HG02610 (cell line): ENCODE data around the gene HPCAL1.
"Not testable (repeated sequence)": the region's sequence is repeated elsewhere in the genome, so short reads cannot be mapped to it uniquely, and the experiment has no call there.

Experiments
- ATAC-seq: cut with Tn5 transposase; IDR thresholded peaks from one replicate; pipeline ENCODE4 v1.9.1; 2021; ENCODE audit warnings: mild to moderate bottlenecking, moderate library complexity; ENCODE audit not compliant: unreplicated experiment

Gene HPCAL1

DNA sequence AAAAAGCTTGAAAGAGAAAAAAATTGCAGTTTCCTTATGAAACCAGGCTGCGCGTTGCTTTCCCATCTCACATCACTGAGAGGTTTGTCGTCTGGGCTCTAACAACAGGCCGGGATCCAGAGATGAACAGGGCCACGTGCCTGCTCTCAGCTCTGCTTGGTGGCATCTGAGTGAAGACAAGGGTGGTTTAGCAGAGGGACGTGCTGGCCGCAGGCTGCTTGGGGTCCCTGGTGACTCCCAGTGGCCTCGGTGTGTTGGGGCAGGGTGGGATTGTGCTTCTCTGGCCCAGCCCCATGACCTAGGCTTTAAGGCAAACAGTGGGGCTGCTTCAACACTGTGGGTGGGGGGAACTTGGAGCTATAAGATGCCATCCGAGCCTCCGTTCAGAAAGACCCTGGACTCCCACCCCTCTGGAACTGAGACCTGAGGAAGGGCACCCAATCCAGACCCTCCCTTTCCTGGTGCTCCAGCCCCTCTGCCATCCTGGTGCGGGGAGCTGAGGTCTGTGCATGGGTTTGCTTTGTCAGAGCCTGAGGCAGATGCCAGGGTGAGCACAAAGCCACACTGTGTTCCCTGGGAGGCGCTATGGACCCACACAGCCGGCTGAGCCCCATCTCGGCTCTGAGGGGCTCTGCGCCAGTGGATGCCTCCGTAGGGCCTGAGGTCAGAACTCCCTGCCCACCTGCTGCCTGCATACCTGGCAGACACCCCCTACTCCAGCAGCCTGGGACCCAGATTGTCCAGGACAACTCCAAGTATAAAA is 18.4 kb upstream of the HPCAL1 start:
- ATAC-seq = no peak

DNA sequence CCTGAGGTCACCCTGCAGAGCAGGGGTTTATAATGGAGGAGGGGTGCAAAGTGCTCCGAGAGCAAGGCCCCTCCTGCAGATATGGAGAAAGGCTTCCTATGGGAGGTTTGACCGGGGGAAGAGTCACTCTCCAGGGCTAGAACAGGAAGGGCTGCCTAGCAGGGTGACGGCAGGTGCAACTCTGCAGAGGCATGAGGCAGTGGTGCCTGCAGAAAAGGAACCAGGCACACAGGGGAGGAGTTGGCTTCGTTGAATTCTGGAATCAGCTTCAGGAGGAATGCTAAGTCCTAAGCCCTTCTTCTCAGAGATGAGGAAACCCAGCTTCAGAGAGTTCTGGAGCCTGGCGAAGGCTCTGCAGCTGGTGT is 17.5 kb upstream of the HPCAL1 start:
- ATAC-seq = no peak

DNA sequence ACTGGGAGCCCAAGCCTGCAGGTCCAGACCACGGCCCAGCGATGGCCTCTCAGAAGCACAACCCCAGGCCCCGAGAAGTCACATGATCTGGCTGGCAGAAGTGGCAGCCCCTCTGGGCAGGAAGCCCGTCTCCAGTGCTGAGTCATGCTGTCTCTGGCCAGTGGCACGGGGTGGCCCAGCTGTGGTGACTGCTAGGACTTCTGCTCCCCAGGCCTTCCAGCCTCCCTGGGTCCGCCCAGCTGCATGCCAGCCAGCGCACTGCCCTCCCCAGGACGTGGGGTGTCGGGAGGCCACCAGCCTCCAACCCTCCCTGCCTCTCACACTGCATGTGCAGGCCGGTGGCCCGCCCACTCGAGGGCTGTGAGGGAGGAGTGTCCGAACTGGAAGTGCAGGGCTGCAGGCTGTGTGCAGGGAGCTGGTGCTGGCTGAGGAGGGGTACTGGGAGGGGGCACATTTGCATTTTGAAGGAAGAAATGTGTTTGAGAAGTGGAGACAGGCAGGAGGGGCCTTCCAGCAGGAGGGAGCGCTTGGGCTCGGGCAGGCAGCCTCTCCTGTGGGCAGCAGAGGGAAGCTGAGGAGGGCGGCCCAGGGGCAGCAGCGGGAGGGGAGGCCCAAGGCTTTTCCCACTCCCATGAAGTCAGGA is 17.0 kb upstream of the HPCAL1 start:
- ATAC-seq = no peak

DNA sequence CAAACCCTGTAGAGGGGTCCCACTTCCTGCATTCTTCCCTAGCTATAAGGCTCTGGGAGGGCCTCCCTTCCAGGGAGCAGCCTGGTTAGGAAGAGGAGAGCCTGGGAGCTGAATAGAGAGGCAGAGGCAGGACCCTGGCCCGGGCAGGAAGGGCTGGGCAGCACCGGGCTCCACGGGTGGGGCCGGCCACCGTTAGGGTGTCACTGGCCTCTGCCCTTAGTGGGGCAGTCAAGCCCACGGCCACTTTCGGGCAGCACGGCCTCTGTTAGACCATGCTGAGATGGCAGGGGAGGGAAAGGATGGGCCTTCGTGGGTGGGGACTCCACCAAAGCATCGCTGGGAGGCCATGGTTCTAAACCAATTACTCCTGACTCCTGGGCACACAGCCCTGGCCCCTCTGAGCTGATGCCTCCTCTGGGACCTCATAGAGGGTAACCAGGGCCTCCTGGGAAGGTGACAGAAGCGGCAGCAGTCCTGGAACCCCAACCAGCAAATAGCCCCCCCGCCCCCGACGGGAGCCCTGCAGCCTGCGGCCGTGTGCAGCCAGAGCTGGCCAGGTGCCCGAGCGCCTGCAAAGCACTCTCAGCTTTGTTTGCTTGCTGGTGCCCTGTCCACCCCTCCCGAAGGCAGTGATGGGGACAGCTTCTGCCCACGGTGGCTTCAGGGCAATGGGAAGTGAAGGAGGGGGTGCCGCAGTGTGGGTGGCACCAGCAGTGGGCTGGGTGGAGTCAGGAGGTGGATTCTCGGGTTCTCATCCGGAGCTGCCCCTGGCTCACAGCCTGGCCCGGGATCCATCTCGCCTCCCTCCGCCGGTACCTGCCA is 16.3 kb upstream of the HPCAL1 start:
- no peak for ATAC-seq

DNA sequence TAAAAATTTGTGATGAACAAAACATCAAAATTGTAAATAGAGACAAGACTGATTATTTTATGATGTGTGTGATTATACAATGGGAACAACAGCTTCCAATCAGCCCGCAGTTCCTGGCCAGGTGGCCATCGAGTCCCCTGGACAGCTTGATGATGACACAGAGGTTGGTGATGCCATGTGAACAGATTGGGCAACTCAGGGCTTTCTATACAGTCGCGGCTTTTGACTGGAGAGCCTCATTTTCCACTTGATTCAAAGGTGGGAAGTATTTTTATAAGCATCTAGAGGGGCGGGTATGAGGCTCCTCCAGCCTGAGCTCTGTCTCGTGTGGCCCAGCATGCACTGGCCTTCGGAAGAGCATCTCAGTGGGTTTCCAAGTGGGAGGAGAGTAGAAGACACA is 14.9 kb upstream of the HPCAL1 start:
- no peak for ATAC-seq

DNA sequence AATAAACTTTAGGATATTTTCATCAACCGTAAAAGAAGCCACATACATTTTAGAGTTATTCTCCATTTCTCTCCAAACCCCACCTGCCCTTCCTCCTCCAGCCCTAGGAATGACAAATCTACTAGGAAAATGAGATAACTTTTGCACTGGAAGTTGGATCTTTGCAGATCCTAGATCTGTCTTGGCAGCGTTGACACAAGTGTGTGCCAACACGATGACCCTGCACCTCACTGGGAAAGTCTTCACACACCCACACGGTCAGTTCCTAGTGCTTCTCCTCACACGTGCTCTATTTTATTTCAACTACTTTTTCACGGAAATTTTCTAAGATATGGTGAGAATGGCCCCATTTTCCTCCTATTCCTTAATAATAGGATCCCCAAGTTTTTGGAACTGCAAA is 14.1 kb upstream of the HPCAL1 start:
- ATAC-seq = no peak

DNA sequence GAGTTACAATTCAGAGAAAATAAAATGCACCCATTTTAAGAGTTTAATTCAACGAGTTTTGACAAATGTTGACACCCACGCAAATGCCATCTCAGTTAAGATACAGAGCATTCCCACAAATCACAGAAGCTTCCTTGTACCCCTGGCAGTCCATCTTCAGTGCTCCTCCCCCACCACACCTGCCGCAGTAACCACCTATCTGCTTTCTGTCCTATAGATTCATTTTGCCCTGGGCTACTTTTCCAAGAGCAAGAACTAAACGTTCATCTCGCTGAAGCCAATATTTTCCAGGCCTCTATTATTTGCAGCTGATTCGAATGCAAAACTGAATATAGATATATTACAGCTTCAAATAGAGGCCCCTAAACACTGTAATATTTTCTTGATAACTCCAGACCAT is 13.4 kb upstream of the HPCAL1 start:
- ATAC-seq = no peak

DNA sequence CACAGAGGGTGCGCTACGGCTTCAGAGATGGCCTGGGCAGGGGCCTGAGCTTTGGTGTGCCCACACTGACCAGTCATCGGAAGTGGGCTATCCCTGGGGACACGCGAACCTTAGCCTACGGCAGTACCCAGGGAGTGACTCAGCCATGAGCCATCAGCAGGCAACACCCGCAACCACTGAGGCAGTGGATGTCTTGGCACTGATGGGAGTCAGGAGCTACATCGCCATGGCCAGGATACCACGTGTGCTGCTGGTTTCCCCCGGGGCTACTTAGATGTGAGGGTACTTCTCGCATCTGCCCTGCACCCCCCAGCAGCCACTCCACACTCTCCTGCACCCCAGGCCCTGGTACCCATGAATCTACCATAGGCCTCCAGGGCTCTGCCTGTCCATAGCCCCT is 12.8 kb upstream of the HPCAL1 start:
- no peak for ATAC-seq

DNA sequence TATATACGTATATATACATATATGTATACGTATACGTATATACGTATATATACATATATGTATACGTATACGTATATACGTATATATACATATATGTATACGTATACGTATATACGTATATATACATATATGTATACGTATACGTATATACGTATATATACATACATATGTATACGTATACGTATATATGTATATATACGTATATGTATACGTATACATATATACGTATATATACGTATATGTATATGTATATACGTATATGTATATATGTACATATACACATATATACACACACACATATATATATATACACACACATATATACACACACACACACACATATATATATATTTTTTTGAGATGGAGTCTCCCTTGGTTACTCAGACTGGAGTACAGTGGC is 11.3 kb upstream of the HPCAL1 start:
- ATAC-seq = not testable (repeated sequence)

DNA sequence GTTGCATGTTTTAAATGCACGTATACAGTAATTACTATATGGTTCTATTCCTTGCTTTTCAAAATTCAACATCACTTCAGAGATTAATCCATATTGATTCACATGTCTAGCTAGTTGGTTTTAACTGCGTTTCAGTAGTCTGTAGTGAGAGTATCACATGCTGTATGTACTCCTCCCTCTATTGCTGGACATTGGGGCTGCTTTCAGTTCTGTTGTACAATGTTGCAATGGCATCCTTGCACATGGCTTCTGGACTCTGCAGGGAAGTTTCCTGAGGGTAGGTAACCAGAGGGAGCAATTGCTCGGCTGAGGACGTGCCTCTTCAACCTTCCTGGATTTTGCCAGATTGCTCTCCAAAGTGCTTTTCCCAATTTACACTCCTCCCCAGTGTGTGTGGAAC is 10.7 kb upstream of the HPCAL1 start:
- ATAC-seq = no peak

DNA sequence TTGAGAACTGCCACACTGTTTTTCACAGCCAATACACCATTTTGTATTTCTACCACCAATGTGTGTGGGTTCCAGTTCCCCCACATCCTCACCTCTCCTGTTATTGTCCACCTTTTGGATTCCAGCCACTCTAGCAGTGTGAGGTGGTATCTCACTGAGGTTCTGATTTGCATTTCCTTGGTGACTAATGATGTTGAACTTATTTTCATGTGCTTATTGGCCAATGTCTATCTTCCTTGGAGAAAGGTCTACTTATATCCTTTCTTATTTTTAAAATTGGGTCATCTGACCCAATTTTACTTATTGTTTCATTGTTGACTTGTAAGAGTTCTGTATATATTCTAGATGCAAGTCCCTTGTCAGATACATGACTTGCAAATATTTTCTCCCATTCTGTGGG is 9.1 kb upstream of the HPCAL1 start:
- ATAC-seq = no peak

DNA sequence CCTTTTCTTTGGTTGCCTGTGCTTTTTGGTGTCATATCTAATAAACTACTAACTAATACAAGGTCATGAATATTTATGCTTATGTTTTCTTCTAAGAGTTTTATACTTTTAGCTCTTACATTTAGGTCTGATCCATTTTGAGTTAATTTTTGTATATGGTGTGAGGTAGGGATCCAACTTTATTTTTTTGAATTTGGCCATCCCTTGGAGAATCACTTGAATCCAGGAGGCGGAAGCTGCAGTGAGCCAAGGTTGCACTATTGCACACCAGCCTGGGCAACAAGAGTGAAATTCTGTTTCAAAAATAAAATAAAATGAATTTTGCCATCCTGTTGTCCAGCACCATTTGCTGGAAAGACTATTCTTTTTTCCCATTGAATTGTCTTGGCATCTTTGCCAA is 8.6 kb upstream of the HPCAL1 start:
- no peak for ATAC-seq

DNA sequence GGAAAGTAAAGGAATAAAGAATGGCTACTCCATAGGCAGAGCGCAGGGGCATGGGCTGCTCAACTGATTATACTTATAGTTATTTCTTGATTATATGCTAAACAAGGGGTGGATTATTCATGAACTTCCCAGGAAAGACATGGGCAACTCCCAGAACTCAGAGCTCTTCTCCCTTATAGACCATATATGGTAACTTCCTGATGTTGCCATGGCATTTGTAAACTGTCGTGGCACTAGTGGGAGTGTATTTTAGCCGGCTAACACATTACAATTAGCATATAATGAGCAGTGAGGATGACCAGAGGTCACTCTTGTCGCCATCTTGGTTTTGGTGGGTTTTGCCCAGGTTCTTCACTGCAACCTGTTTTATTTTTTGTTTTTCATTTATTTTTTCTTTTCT is 7.1 kb upstream of the HPCAL1 start:
- not testable (repeated sequence) for ATAC-seq

DNA sequence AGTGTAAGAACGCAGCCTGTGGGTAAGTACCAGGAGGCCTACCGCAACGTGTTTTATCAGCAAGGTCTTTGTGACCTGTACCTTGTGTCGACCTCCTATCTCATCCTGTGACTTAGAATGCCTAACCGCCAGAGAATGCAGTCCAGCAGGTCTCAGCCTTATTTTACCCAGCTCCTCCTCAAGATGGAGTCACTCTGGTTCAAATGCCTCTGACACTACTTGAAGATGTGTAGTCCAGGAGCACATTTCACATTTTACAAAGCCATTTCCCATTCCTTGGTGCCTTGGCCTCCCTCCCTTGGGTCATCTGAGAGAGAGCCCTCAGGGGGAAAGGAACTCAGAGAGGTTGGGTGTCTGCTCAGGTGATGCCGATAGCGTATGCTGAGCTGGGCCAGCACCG is 6.6 kb upstream of the HPCAL1 start:
- ATAC-seq = no peak

DNA sequence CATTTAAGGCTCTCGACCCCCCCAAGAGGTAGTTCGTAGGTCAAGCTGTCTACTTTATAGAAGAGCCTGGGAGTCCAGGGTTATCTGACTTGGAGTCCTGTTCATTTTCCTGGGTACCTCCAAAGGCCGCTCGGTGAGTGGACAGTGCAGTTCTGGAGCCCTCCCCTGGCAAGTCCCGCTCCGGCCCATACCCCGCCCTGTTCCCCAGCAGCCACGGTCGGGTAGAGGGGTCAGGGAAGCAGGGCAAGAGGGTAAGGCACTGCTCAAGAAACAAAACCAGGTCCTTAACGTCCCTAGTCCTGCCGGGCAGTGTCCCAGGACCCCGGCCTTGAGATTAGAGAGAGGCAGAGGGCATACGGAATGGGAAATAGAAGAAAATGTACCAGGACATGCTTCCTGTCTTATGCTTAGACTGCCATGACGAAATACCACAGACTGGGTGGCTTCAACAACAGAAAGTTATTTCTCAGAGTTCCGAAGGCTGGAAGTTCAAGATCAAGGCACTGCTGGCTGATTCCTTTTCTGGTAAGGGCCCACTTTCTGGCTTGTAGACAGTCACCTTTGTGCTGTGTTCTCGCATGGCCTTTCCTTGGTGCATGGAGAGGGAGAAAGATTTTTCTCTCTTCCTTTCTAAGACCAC is 5.4 kb upstream of the HPCAL1 start:
- ATAC-seq = no peak

DNA sequence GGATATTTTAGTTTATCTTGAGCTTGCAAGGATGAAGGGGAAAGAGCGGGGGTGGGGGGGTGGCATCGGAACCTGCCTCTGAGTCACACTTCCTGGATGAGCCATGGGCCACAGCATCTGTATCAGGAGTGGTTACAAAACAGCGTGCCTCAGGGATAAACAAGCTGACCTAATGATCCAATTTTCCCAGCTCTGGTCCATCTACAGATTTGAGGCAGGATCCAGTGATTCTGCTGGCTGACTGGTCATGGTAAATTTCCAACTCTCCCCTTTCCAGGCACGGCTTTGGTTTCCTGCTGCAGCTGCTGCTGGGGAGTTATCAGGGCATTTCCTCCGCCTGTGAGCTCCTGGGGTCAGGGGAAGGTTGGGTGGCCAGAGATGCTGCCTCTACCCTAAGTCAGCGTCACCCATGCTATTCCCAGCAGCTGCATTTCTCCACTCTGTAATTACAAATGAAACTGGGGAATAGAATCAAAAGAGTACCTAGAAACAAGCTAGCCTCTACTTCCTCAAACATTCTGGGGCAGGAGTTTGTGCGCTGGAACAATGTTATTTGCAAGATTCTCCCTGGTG is 4.7 kb upstream of the HPCAL1 start:
- ATAC-seq = no peak

DNA sequence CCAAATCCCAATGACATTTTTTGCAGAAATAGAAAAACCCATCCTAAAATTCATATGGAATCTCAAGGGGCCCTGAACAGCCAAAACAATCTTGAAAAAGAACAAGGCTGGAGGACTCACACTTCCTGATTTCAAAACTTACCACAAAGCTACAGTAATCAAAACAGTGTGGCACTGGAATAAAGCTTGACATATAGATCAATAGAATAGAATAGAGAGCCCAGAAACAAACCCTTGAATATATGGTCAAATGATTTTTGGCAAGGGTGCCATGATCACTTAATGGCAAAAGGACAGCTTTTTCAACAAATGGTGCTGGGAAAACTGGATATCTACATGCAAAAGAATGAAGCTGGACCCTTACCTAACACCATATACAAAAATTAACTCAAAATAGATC is 3.9 kb upstream of the HPCAL1 start:
- not testable (repeated sequence) for ATAC-seq

DNA sequence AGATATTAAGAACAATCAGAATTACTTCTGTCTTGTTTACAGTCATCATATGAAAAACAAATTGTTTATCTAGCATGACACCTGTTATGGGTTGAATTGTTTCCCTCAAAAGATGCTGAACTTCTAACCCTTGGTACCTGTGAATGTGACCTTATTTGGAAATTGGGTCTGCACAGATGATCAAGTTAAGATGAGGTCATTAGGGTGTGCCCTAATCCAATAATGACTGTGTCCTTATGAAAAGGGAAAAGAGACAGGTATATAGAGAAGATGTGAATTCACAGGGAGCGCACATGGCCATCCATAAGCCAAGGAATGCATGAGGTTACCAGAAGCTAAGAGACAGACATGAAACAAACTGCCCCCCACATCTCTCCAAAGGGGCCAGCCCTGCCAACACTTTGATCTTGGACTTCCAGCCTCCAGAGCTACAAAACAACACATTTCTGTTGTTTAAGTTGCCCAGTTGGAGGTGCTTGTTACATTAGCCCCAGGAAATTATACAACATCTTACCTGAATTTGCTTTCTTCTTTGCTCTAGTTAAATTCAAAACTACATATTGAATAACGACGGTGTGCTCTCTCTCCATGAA is 2.3 kb upstream of the HPCAL1 start:
- ATAC-seq = no peak

DNA sequence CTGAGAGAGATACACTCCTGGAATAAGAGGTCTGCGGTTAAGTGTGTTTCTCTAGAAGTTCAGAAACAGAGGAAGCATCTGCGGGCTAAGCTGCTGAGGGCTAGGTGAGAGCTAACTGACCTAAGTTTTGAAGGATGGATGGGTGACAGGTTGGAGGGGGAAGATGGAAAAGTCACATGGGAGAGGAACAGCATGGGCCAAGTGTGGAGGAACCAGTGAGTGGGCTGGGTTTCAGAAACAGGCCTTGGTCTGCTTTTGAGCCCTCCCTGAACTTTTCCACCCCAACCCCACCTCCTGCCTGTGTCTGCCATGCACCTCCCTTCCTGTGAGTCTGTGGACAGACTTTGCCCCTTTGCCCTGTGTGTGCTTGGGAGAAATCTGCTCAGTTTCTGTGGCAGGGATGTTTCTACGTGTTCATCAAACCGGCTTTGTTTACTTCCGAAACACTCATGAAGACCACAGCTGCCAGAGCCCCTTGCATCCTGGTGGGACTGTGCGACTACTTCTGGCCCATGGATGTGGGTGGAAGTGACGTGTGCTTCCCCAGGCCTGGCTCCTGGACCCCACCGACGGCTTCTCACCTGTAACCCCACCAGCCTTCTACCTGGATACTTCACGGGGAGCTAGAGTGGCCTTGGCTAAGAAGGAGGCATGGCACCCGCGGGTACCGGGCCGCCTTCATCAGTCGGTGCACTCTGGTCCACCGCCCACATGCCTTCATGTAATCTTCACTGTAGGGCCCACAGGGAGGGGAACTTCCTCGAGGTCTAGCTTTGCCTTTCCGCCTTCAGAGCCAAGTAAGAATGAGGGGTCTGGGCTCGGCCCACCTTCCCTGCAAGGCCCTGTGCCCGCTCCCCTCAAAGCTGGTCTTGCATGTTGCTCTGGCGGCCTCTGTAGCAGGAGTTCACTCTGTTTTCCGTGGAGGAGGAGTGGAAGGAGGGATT is 1.4 kb upstream of the HPCAL1 start:
- ATAC-seq = no peak
